ENCODE measurements around the gene WFS1. TPM values are rescaled to one million over a fixed set of nuclear protein-coding genes. Genes with fewer than 3 reads are reported as not detected.

The WFS1 gene
- total and polyA plus RNA-seq, 2 of the 13 experiments (the other 11 are each of a cell fraction or from before 2014, with no cell fraction given), result 39.1 to 42.2 TPM

- H3K4me1 ChIP-seq (ENCODE audit: insufficient read depth, low read length), result no peaks in the 10 kb centered on the region
- no peaks in the 10 kb centered on the region for H3K79me2 ChIP-seq (ENCODE audit: insufficient read depth, low read length)
- no peak overlapping the region for H3K4me2 ChIP-seq (ENCODE audit: low read depth, low read length)
- CTCF ChIA-PET (ENCODE audit: low intra/inter-chr PET ratio, low total read pairs), result no interaction called here
- no TSS peak for BruUV-seq (replicated peaks)
- no peaks in the 10 kb centered on the region for H4K20me1 ChIP-seq (ENCODE audit: insufficient read depth, low read length)
- no peak overlapping the region for H3K9ac ChIP-seq (ENCODE audit: insufficient read depth, low read depth, low read length)
- no peak overlapping the region for H2AFZ ChIP-seq (ENCODE audit: low read length)
- H3K4me3 ChIP-seq (replicated peaks in 1 of 3; ENCODE audit: insufficient read depth in 1 of 3, low read depth in 2 of 3, low read length in 3 of 3), result no peak overlapping the region
- H3K27ac ChIP-seq (ENCODE audit: extremely low read length, insufficient read depth, low read length), result no peak overlapping the region
- in situ Hi-C loops (cut with HindIII; ENCODE audit: extremely low pct_ligation_motif_present, low pct_unique_long_range_greater_than_20kb), result loop anchor here (25.0 kb wide), 1 partner anchor 320 kb away; no protein-coding TSS in a partner anchor
- peaks cover 6 to 42% of the 10 kb centered on the region in 2 experiments; a peak in 2 of 5 replicates for H3K27me3 ChIP-seq (ENCODE audit: control insufficient read depth in 1 of 2, insufficient read depth in 2 of 2, low read length in 2 of 2)
- no peak for ATAC-seq
- POLR2A ChIA-PET, result interaction anchor here (0.5 kb wide), 1 partner anchor 371 kb away, joined by 3 read pairs; no protein-coding TSS in a partner anchor
- no peaks in the 10 kb centered on the region for H3K36me3 ChIP-seq (replicated peaks in 1 of 2; ENCODE audit: control insufficient read depth in 1 of 2, insufficient read depth in 2 of 2, low read length in 2 of 2)
- intact Hi-C loops (cut with micrococcal nuclease; ENCODE audit: unreplicated experiment), result no loop called here
- no peak for FAIRE-seq
- H3K9me3 ChIP-seq (ENCODE audit: low read length), result no peaks in the 10 kb centered on the region
- 13% methylated on average over 9 of the region's 12 CpGs for WGBS (ENCODE audit: low lambda C conversion rate)
- no peak for DNase-seq (ENCODE audit: low spot score)
- TF ChIP-seq NFE2L2 (IDR thresholded peaks at IDR 0.05; ENCODE audit: low read length) (no peak), NFE2L1 (CRISPR knock-in tag; IDR thresholded peaks at IDR 0.05; ENCODE audit: borderline replicate concordance) (no peak), ERF (CRISPR knock-in tag; IDR thresholded peaks at IDR 0.05) (no peak), ZNF431 (CRISPR knock-in tag; IDR thresholded peaks at IDR 0.05; ENCODE audit: borderline replicate concordance, low read depth) (no peak), TRIM22 (IDR thresholded peaks at IDR 0.05) (no peak), ZBTB39 (CRISPR knock-in tag; IDR thresholded peaks at IDR 0.05) (no peak), CREBL2 (CRISPR knock-in tag; IDR thresholded peaks at IDR 0.05; ENCODE audit: borderline replicate concordance) (no peak), ZNF225 (CRISPR knock-in tag; IDR thresholded peaks at IDR 0.05) (no peak), MIER3 (CRISPR knock-in tag; IDR thresholded peaks at IDR 0.05; ENCODE audit: borderline replicate concordance) (no peak), NKX3-1 (CRISPR knock-in tag; IDR thresholded peaks at IDR 0.05) (no peak), FOXO1 (CRISPR knock-in tag; IDR thresholded peaks at IDR 0.05) (no peak), NCOA1 (CRISPR knock-in tag; IDR thresholded peaks at IDR 0.05) (no peak), HMG20B (CRISPR knock-in tag; conservative IDR thresholded peaks at IDR 0.05) (no peak), ZNF792 (CRISPR knock-in tag; IDR thresholded peaks at IDR 0.05) (no peak), GMEB1 (CRISPR knock-in tag; IDR thresholded peaks at IDR 0.05; ENCODE audit: borderline replicate concordance) (no peak), ZNF253 (CRISPR knock-in tag; IDR thresholded peaks at IDR 0.05; ENCODE audit: borderline replicate concordance) (no peak), ETS1 (CRISPR knock-in tag; IDR thresholded peaks at IDR 0.05) (no peak)
Measured at GRCh38 chr4:6242271-6243029, 27.2 kb upstream of the WFS1 start.
